ENCODE measurements around the gene FGGY. TPM values are rescaled to one million over a fixed set of nuclear protein-coding genes. Genes with fewer than 3 reads are reported as not detected.

Gene FGGY
- total and polyA plus RNA-seq, 2 donors (not counting 3 experiments of a cell fraction or from before 2014, with no cell fraction given): 5.6 to 6.4 TPM

- ChIA-PET CTCF (no interaction called here), POLR2A (no interaction called here)
- BruUV-seq (replicated peaks): no TSS peak
- no peak overlapping the region for H3K9ac ChIP-seq (replicated peaks; ENCODE audit: extremely low read depth, insufficient read depth, low read length)
- peaks cover 19% of the 10 kb centered on the region for H3K4me1 ChIP-seq (ENCODE audit: control insufficient read depth, extremely low read depth, insufficient read depth, low read length)
- no peaks in the 10 kb centered on the region for H3K9me3 ChIP-seq (replicated peaks; ENCODE audit: control insufficient read depth, insufficient read depth, low read length)
- H3K36me3 ChIP-seq (ENCODE audit: control insufficient read depth in 2 of 2, extremely low read depth in 1 of 2, insufficient read depth in 2 of 2, low read length in 2 of 2): no peaks in the 10 kb centered on the region
- no peaks in the 10 kb centered on the region for H3K9me1 ChIP-seq (replicated peaks; ENCODE audit: control insufficient read depth, extremely low read depth, insufficient read depth, low read length)
- dilution Hi-C loops (cut with MboI; ENCODE audit: extremely low pct_ligation_motif_present, low sequenced_read_pairs) (no loop called here), intact Hi-C loops (cut with micrococcal nuclease) (loop anchor here (10.0 kb wide), 1 partner anchor 326 kb away; no protein-coding TSS in a partner anchor)
- no peaks in the 10 kb centered on the region for H3K79me2 ChIP-seq (ENCODE audit: control insufficient read depth, insufficient read depth, low read length)
- no peak for DNase-seq (ENCODE audit: low read depth, low spot score)
- no peak for TF ChIP-seq MYC (IDR thresholded peaks at IDR 0.05; ENCODE audit: low read depth, low read length)
- no peak for TF ChIP-seq EZH2 (IDR thresholded peaks at IDR 0.05; ENCODE audit: borderline replicate concordance, low read depth, low read length, severe bottlenecking)
- TF ChIP-seq MAX (IDR thresholded peaks at IDR 0.05; ENCODE audit: insufficient read depth, insufficient read length): no peak
- TF ChIP-seq FOS (IDR thresholded peaks at IDR 0.05; ENCODE audit: borderline replicate concordance, insufficient read depth, low read length): no peak
- no peak for TF ChIP-seq POLR2A (IDR thresholded peaks at IDR 0.05; ENCODE audit: low read depth, low read length)
- TF ChIP-seq CTCF (IDR thresholded peaks at IDR 0.05; ENCODE audit: extremely low read depth in 1 of 2, insufficient read depth in 1 of 2, low read depth in 1 of 2, low read length in 2 of 2): no peak
- no peak for TF ChIP-seq POLR2AphosphoS5 (IDR thresholded peaks at IDR 0.05; ENCODE audit: insufficient read depth, low read depth, low read length)
- TF ChIP-seq GATA2 (IDR thresholded peaks at IDR 0.05; ENCODE audit: insufficient read depth, insufficient read length, low read depth, low read length): no peak
- no peak for TF ChIP-seq JUN (IDR thresholded peaks at IDR 0.05; ENCODE audit: borderline replicate concordance, insufficient read depth, insufficient read length, low read depth)
- H3K27ac ChIP-seq (ENCODE audit: insufficient read depth, low read depth, low read length): no peak overlapping the region
- H3K4me3 ChIP-seq (replicated peaks in 1 of 3; ENCODE audit: insufficient read depth in 1 of 3, low read depth in 1 of 3, low read length in 3 of 3): no peak overlapping the region
- no peaks in the 10 kb centered on the region for H3K27me3 ChIP-seq (ENCODE audit: control insufficient read depth in 2 of 2, insufficient read depth in 2 of 2, low read length in 2 of 2)
- no peak overlapping the region for H2AFZ ChIP-seq (ENCODE audit: low read depth, low read length)
- FAIRE-seq: no peak
- H3K4me2 ChIP-seq (ENCODE audit: insufficient read depth, low read length): no peak overlapping the region
- no peaks in the 10 kb centered on the region for H4K20me1 ChIP-seq (replicated peaks; ENCODE audit: control insufficient read depth, extremely low read depth, insufficient read depth, low read length)
Measured at GRCh38 chr1:59480188-59480888, 183.4 kb downstream of the FGGY start.

All from endothelial cell of umbilical vein (primary cell).